SIG-M5 (cell line): ENCODE measurements around the gene TBC1D8.

Experiments used
- DNase-seq: peaks from one replicate; lab custom pipeline; 2025; lab: John Stamatoyannopoulos, UW

The TBC1D8 gene

GRCh38 chr2:101135412-101136296, 15.5 kb downstream of the TBC1D8 start:
- no peak for DNase-seq

- DNase-seq = no peak
Measured at GRCh38 chr2:101133492-101134100, 17.6 kb downstream of the TBC1D8 start.

GRCh38 chr2:101132202-101132601, 19.0 kb downstream of the TBC1D8 start:
- DNase-seq = no peak

- DNase-seq = no peak
Measured at GRCh38 chr2:101130081-101130480, 21.1 kb downstream of the TBC1D8 start.

GRCh38 chr2:101127319-101128056, 23.7 kb downstream of the TBC1D8 start:
- no peak for DNase-seq

- DNase-seq = no peak
Measured at GRCh38 chr2:101125808-101126207, 25.4 kb downstream of the TBC1D8 start.

GRCh38 chr2:101125374-101125773, 25.8 kb downstream of the TBC1D8 start:
- DNase-seq = no peak

GRCh38 chr2:101124643-101125366, 26.4 kb downstream of the TBC1D8 start:
- no peak for DNase-seq

GRCh38 chr2:101123795-101124471, 27.2 kb downstream of the TBC1D8 start:
- DNase-seq = no peak

GRCh38 chr2:101121174-101121573, 30.0 kb downstream of the TBC1D8 start:
- no peak for DNase-seq

GRCh38 chr2:101120124-101120996, 30.8 kb downstream of the TBC1D8 start:
- no peak for DNase-seq

GRCh38 chr2:101119431-101119830, 31.8 kb downstream of the TBC1D8 start:
- no peak for DNase-seq

- DNase-seq = no peak
Measured at GRCh38 chr2:101116841-101117552, 34.2 kb downstream of the TBC1D8 start.

GRCh38 chr2:101116348-101116747, 34.8 kb downstream of the TBC1D8 start:
- no peak for DNase-seq

- no peak for DNase-seq
Measured at GRCh38 chr2:101115664-101116063, 35.5 kb downstream of the TBC1D8 start.

- DNase-seq = peak; percentile 54
Measured at GRCh38 chr2:101114815-101115214, 36.4 kb downstream of the TBC1D8 start.

GRCh38 chr2:101114268-101114783, 36.9 kb downstream of the TBC1D8 start:
- no peak for DNase-seq

- DNase-seq = peak; percentile 94
Measured at GRCh38 chr2:101113441-101114267, 37.5 kb downstream of the TBC1D8 start.

- peak; percentile 24 for DNase-seq
Measured at GRCh38 chr2:101112772-101113157, 38.4 kb downstream of the TBC1D8 start.
